CD4-positive, alpha-beta T cell treated with Interleukin-21 for 1 hour (primary cell): Measurements from ENCODE around the gene FUT9.
"Not testable (repeated sequence)": the region's sequence is repeated elsewhere in the genome, so short reads cannot be mapped to it uniquely, and the experiment has no call there.

ENCODE experiments used
- DNase-seq: peaks from one replicate; pipeline ENCODE4 v3.0.0-alpha.2; 2020

The FUT9 gene

GRCh38 chr6:96194675-96195074, 178.9 kb downstream of the FUT9 start:
- DNase-seq = no peak

GRCh38 chr6:96195272-96195671, 179.5 kb downstream of the FUT9 start:
- DNase-seq = no peak

- no peak for DNase-seq
Measured at GRCh38 chr6:96196633-96197032, 180.9 kb downstream of the FUT9 start.

GRCh38 chr6:96197241-96197640, 181.5 kb downstream of the FUT9 start:
- no peak for DNase-seq

GRCh38 chr6:96202571-96202970, 186.8 kb downstream of the FUT9 start:
- DNase-seq = no peak

GRCh38 chr6:96211341-96211740, 195.6 kb downstream of the FUT9 start:
- no peak for DNase-seq

GRCh38 chr6:96212066-96212465, 196.3 kb downstream of the FUT9 start:
- DNase-seq = no peak

- DNase-seq = no peak
Measured at GRCh38 chr6:96213784-96214183, 198.0 kb downstream of the FUT9 start.

GRCh38 chr6:96223695-96224094, 207.9 kb downstream of the FUT9 start:
- no peak for DNase-seq

- no peak for DNase-seq
Measured at GRCh38 chr6:96227135-96227534, 211.4 kb downstream of the FUT9 start.

- DNase-seq = no peak
Measured at GRCh38 chr6:96234444-96234843, 218.7 kb downstream of the FUT9 start.

- no peak for DNase-seq
Measured at GRCh38 chr6:96235927-96236326, 220.2 kb downstream of the FUT9 start.

GRCh38 chr6:96236471-96236870, 220.7 kb downstream of the FUT9 start:
- no peak for DNase-seq

GRCh38 chr6:96237638-96238347, 222.0 kb downstream of the FUT9 start:
- no peak for DNase-seq

- no peak for DNase-seq
Measured at GRCh38 chr6:96246563-96246962, 230.8 kb downstream of the FUT9 start.

- no peak for DNase-seq
Measured at GRCh38 chr6:96249755-96250154, 234.0 kb downstream of the FUT9 start.

GRCh38 chr6:96257751-96258150, 242.0 kb downstream of the FUT9 start:
- no peak for DNase-seq

GRCh38 chr6:96260787-96261430, 245.1 kb downstream of the FUT9 start:
- DNase-seq = not testable (repeated sequence)
